Glomerular visceral epithelial cell (primary cell): ENCODE results near the gene ZFR.
A peak's percentile ranks its signal among the peaks of the same experiment; 100 is the strongest.
"Not testable (repeated sequence)": the region's sequence is repeated elsewhere in the genome, so short reads cannot be mapped to it uniquely, and the experiment has no call there.

Source experiments
- DNase-seq: peaks from one replicate; pipeline ENCODE4 v3.0.0-alpha.2; 2016; ENCODE audit errors: extremely low spot score

Gene ZFR

GRCh38 chr5:32358611-32359010, 85.9 kb downstream of the ZFR start:
- no peak for DNase-seq

GRCh38 chr5:32357658-32358057, 86.9 kb downstream of the ZFR start:
- no peak for DNase-seq

- DNase-seq: no peak
Observed at GRCh38 chr5:32355686-32356085, 88.9 kb downstream of the ZFR start.

GRCh38 chr5:32353420-32353819, 91.1 kb downstream of the ZFR start:
- DNase-seq: no peak

- no peak for DNase-seq
Observed at GRCh38 chr5:32352685-32353084, 91.9 kb downstream of the ZFR start.

GRCh38 chr5:32346869-32347268, 97.7 kb downstream of the ZFR start:
- no peak for DNase-seq

- no peak for DNase-seq
Observed at GRCh38 chr5:32343058-32343672, 101.4 kb downstream of the ZFR start.

- no peak for DNase-seq
Observed at GRCh38 chr5:32342656-32343055, 101.9 kb downstream of the ZFR start.

- DNase-seq: no peak
Observed at GRCh38 chr5:32339878-32340277, 104.7 kb downstream of the ZFR start.

- DNase-seq: peak; percentile 34
Observed at GRCh38 chr5:32339198-32339597, 105.3 kb downstream of the ZFR start.

- no peak for DNase-seq
Observed at GRCh38 chr5:32332966-32333365, 111.6 kb downstream of the ZFR start.

GRCh38 chr5:32332361-32332760, 112.2 kb downstream of the ZFR start:
- DNase-seq: no peak

- no peak for DNase-seq
Observed at GRCh38 chr5:32331935-32332274, 112.6 kb downstream of the ZFR start.

- no peak for DNase-seq
Observed at GRCh38 chr5:32331217-32331934, 113.2 kb downstream of the ZFR start.

- DNase-seq: no peak
Observed at GRCh38 chr5:32330126-32330971, 114.2 kb downstream of the ZFR start.

GRCh38 chr5:32329395-32329834, 115.1 kb downstream of the ZFR start:
- peak; percentile 69 for DNase-seq

- peak; percentile 52 for DNase-seq
Observed at GRCh38 chr5:32326216-32326772, 118.2 kb downstream of the ZFR start.

- no peak for DNase-seq
Observed at GRCh38 chr5:32325616-32326015, 118.9 kb downstream of the ZFR start.

- no peak for DNase-seq
Observed at GRCh38 chr5:32325062-32325461, 119.5 kb downstream of the ZFR start.

- DNase-seq: no peak
Observed at GRCh38 chr5:32323741-32324140, 120.8 kb downstream of the ZFR start.

GRCh38 chr5:32322882-32323281, 121.7 kb downstream of the ZFR start:
- DNase-seq: no peak

GRCh38 chr5:32321787-32322186, 122.8 kb downstream of the ZFR start:
- not testable (repeated sequence) for DNase-seq
